ENCODE data around the gene BTNL8. TPM values are rescaled to one million over a fixed set of nuclear protein-coding genes. Genes with fewer than 3 reads are reported as not detected.

BTNL8 gene
- total RNA-seq, 1 donor from 2014 or later, result 0.27 TPM

GRCh38 chr5:180932660-180933059 lies 33.7 kb downstream of the BTNL8 start:
- intact Hi-C loops (cut with micrococcal nuclease), result no loop called here
- DNase-seq (no peak), ATAC-seq (no peak)

GRCh38 chr5:180935203-180935602 lies 36.2 kb downstream of the BTNL8 start:
- no peak for DNase-seq
- ATAC-seq, result no peak
- intact Hi-C loops (cut with micrococcal nuclease), result no loop called here

GRCh38 chr5:180938294-180938693 lies 39.3 kb downstream of the BTNL8 start:
- no peak for ATAC-seq
- intact Hi-C loops (cut with micrococcal nuclease), result no loop called here

GRCh38 chr5:180950291-180950949 lies 51.5 kb downstream of the BTNL8 start:
- DNase-seq (no peak), ATAC-seq (no peak)
- intact Hi-C loops (cut with micrococcal nuclease), result no loop called here

More at GRCh38 chr5:180938294-180938693, 39.3 kb downstream of the BTNL8 start:
- DNase-seq, result no peak

GRCh38 chr5:180959661-180960060 lies 60.7 kb downstream of the BTNL8 start:
- ATAC-seq (no peak), DNase-seq (no peak)
- intact Hi-C loops (cut with micrococcal nuclease), result no loop called here

GRCh38 chr5:180960209-180960608 lies 61.2 kb downstream of the BTNL8 start:
- intact Hi-C loops (cut with micrococcal nuclease), result no loop called here
- DNase-seq (no peak), ATAC-seq (no peak)

GRCh38 chr5:180969406-180969805 lies 70.4 kb downstream of the BTNL8 start:
- intact Hi-C loops (cut with micrococcal nuclease), result no loop called here
- no peak for ATAC-seq
- DNase-seq, result peak; percentile 19

- intact Hi-C loops (cut with micrococcal nuclease), result no loop called here
- DNase-seq (no peak), ATAC-seq (no peak)
These were observed 71.4 kb downstream of the BTNL8 start for GRCh38 chr5:180970336-180970735.

- DNase-seq (no peak), ATAC-seq (no peak)
- intact Hi-C loops (cut with micrococcal nuclease), result no loop called here
These were observed 71.9 kb downstream of the BTNL8 start for GRCh38 chr5:180970875-180971274.

GRCh38 chr5:180974612-180975315 lies 75.8 kb downstream of the BTNL8 start:
- intact Hi-C loops (cut with micrococcal nuclease), result no loop called here
- ATAC-seq (no peak), DNase-seq (no peak)

GRCh38 chr5:180975338-180975737 lies 76.4 kb downstream of the BTNL8 start:
- intact Hi-C loops (cut with micrococcal nuclease), result no loop called here
- no peak for ATAC-seq
- no peak for DNase-seq

- DNase-seq (no peak), ATAC-seq (no peak)
- intact Hi-C loops (cut with micrococcal nuclease), result no loop called here
These were observed 77.6 kb downstream of the BTNL8 start for GRCh38 chr5:180976518-180976917.

GRCh38 chr5:180977852-180978251 lies 78.9 kb downstream of the BTNL8 start:
- intact Hi-C loops (cut with micrococcal nuclease), result no loop called here
- no peak for ATAC-seq
- no peak for DNase-seq

GRCh38 chr5:180982008-180982741 lies 83.2 kb downstream of the BTNL8 start:
- no peak for DNase-seq
- ATAC-seq, result no peak
- intact Hi-C loops (cut with micrococcal nuclease), result no loop called here

- intact Hi-C loops (cut with micrococcal nuclease), result no loop called here
- DNase-seq (no peak), ATAC-seq (no peak)
These were observed 89.1 kb downstream of the BTNL8 start for GRCh38 chr5:180988016-180988415.

- ATAC-seq (no peak), DNase-seq (no peak)
- intact Hi-C loops (cut with micrococcal nuclease), result no loop called here
These were observed 89.6 kb downstream of the BTNL8 start, which contains the start of gene BTNL3 for GRCh38 chr5:180988592-180988991. TSS of gene BTNL3 (plus strand) at chr5:180988846. CDS start at chr5:180989029, 183 bp downstream.

- intact Hi-C loops (cut with micrococcal nuclease), result no loop called here
- ATAC-seq, result no peak
- DNase-seq, result no peak
These were observed 91.3 kb downstream of the BTNL8 start for GRCh38 chr5:180990086-180990881.

- no peak for DNase-seq
- ATAC-seq, result no peak
- intact Hi-C loops (cut with micrococcal nuclease), result no loop called here
These were observed 91.9 kb downstream of the BTNL8 start for GRCh38 chr5:180990882-180991242.
